ENCODE results near the gene RAET1G. TPM values are rescaled to one million over a fixed set of nuclear protein-coding genes. Genes with fewer than 3 reads are reported as not detected.
A peak's percentile ranks its signal among the peaks of the same experiment; 100 is the strongest.
"Not testable (repeated sequence)": the region's sequence is repeated elsewhere in the genome, so short reads cannot be mapped to it uniquely, and the experiment has no call there.

Gene RAET1G, protein sequence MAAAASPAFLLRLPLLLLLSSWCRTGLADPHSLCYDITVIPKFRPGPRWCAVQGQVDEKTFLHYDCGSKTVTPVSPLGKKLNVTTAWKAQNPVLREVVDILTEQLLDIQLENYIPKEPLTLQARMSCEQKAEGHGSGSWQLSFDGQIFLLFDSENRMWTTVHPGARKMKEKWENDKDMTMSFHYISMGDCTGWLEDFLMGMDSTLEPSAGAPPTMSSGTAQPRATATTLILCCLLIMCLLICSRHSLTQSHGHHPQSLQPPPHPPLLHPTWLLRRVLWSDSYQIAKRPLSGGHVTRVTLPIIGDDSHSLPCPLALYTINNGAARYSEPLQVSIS
- total RNA-seq, result 1.2 TPM
- long read RNA-seq, partial matches to known transcripts, result 0 of 1 reads
- long read RNA-seq, other reads (novel, unspliced or antisense), result 0 of 1 reads

DNA sequence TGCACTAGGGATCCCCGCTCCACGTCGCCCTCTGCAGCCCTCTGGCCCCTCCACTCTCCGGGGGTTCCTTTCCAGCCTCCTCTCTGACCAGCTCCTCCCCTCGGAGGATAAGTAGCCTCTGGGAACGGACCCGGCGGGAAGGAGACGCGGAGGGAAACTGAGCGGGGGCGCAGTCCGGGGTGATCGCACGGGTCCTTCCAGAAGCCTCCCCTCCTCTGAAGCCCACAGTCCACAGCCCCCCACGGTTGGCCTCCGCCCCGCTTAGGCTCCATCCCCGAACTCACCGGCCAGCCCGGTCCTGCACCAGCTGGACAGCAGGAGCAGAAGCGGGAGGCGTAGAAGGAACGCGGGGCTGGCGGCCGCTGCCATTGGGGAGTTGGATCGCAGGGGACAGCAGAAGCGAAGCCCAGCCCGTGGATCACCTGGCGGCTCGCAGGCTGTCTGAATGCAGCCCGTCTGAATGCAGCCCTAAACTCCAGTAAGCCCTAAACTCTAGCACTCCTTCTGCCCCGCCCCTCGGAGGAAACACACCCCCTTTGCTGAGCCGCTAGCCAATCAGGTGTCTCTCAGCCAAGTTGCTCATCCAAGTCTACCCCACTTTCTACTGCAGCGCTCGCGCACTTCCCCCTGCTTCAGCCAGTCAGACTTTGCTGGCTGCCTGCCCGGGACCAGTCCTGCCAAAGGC is at the start of gene RAET1G:
Gene RAET1G (minus strand): TSS at position 480 of the 685 bp plus-strand sequence. CDS start 111 bp downstream, at position 369.
- ATAC-seq (peak; percentile 88), DNase-seq (peak; percentile 92)
- Histone ChIP-seq H3K4me3 (peak within 1 kb of the TSS; percentile 60), H3K27ac (no peak within 1 kb of the TSS), H3K36me3 (no peaks in the 10 kb centered on the region), H3K9me3 (no peaks in the 10 kb centered on the region), H3K4me1 (peaks cover 16% of the 10 kb centered on the region), H3K27me3 (no peaks in the 10 kb centered on the region)
- no peak for TF ChIP-seq CTCF (IDR thresholded peaks at IDR 0.05)
- intact Hi-C loops (cut with DNase I), result no loop called here

GRCh38 chr6:149969635-149970034 is 46.7 kb upstream of the RAET1G start:
- no peak for TF ChIP-seq CTCF (IDR thresholded peaks at IDR 0.05)
- Histone ChIP-seq H3K4me3 (no peak overlapping the region), H3K27me3 (peaks cover 27% of the 10 kb centered on the region), H3K36me3 (no peaks in the 10 kb centered on the region), H3K4me1 (peaks cover 4% of the 10 kb centered on the region), H3K27ac (no peak overlapping the region), H3K9me3 (no peaks in the 10 kb centered on the region)
- no peak for ATAC-seq
- intact Hi-C loops (cut with DNase I), result no loop called here
- DNase-seq, result no peak

GRCh38 chr6:149968909-149969308 is 46.0 kb upstream of the RAET1G start:
- not testable (repeated sequence) for H3K27ac ChIP-seq, DNase-seq, H3K4me3 ChIP-seq

DNA sequence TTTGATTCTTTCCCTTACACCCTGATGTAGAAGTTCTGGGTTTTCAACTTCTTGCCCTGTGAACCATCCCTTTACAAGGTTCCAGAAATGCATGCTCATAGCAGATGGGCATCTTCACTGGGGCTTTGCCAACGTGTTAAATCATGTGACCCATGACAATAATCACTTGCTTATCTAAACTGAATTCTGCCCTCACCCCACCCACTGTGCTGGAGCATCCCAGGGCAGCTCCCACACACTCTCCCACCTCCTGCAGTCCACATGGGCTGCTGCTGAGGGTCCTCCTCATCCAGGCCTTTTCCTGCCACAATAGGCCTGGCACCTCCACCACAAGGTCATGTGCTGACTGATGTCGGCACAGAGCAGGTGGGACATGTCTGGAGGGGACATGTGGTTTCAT is 45.1 kb upstream of the RAET1G start:
- Histone ChIP-seq H3K4me1 (peaks cover 13% of the 10 kb centered on the region), H3K27me3 (peaks cover 31% of the 10 kb centered on the region)
- intact Hi-C loops (cut with DNase I); H3K9me3 ChIP-seq; H3K27ac ChIP-seq; DNase-seq; ATAC-seq; H3K36me3 ChIP-seq; H3K4me3 ChIP-seq: not testable (repeated sequence)

More at GRCh38 chr6:149968909-149969308, 46.0 kb upstream of the RAET1G start:
- H3K27me3 ChIP-seq, result peaks cover 29% of the 10 kb centered on the region
- H3K4me1 ChIP-seq; H3K36me3 ChIP-seq; ATAC-seq; intact Hi-C loops (cut with DNase I); H3K9me3 ChIP-seq: not testable (repeated sequence)

- TF ChIP-seq CTCF (IDR thresholded peaks at IDR 0.05), result no peak
- no peak overlapping the region for H3K4me3 ChIP-seq
- no peaks in the 10 kb centered on the region for H3K9me3 ChIP-seq
- H3K36me3 ChIP-seq, result no peaks in the 10 kb centered on the region
- H3K4me1 ChIP-seq, result peaks cover 13% of the 10 kb centered on the region
- no peak for DNase-seq
- intact Hi-C loops (cut with DNase I), result no loop called here
- no peak overlapping the region for H3K27ac ChIP-seq
- H3K27me3 ChIP-seq, result peaks cover 33% of the 10 kb centered on the region
- ATAC-seq, result no peak
Measured at GRCh38 chr6:149967591-149967990, 44.7 kb upstream of the RAET1G start.

- Histone ChIP-seq H3K4me1 (peaks cover 13% of the 10 kb centered on the region), H3K27me3 (peaks cover 43% of the 10 kb centered on the region)
- H3K9me3 ChIP-seq; H3K36me3 ChIP-seq; intact Hi-C loops (cut with DNase I); ATAC-seq; H3K4me3 ChIP-seq; DNase-seq; H3K27ac ChIP-seq: not testable (repeated sequence)
Measured at GRCh38 chr6:149966319-149966718, 43.4 kb upstream of the RAET1G start.
